GM21528 (cell line): ENCODE data around the gene PFKFB4.
"Not testable (repeated sequence)": the region's sequence is repeated elsewhere in the genome, so short reads cannot be mapped to it uniquely, and the experiment has no call there.

Experiments
- ATAC-seq: cut with Tn5 transposase; IDR thresholded peaks from one replicate; pipeline ENCODE4 v1.9.1; 2021; ENCODE audit warnings: mild to moderate bottlenecking, moderate library complexity; ENCODE audit not compliant: unreplicated experiment, low FRiP score

PFKFB4 gene

GRCh38 chr3:48502728-48503168 is 53.9 kb downstream of the PFKFB4 start:
- ATAC-seq, result no peak

- ATAC-seq, result no peak
Measured at GRCh38 chr3:48502121-48502520, 54.5 kb downstream of the PFKFB4 start.

- no peak for ATAC-seq
Measured at GRCh38 chr3:48501196-48501595, 55.4 kb downstream of the PFKFB4 start.

- ATAC-seq, result no peak
Measured at GRCh38 chr3:48500656-48501055, 55.9 kb downstream of the PFKFB4 start.

- ATAC-seq, result no peak
Measured at GRCh38 chr3:48493203-48493501, 63.5 kb downstream of the PFKFB4 start.

DNA sequence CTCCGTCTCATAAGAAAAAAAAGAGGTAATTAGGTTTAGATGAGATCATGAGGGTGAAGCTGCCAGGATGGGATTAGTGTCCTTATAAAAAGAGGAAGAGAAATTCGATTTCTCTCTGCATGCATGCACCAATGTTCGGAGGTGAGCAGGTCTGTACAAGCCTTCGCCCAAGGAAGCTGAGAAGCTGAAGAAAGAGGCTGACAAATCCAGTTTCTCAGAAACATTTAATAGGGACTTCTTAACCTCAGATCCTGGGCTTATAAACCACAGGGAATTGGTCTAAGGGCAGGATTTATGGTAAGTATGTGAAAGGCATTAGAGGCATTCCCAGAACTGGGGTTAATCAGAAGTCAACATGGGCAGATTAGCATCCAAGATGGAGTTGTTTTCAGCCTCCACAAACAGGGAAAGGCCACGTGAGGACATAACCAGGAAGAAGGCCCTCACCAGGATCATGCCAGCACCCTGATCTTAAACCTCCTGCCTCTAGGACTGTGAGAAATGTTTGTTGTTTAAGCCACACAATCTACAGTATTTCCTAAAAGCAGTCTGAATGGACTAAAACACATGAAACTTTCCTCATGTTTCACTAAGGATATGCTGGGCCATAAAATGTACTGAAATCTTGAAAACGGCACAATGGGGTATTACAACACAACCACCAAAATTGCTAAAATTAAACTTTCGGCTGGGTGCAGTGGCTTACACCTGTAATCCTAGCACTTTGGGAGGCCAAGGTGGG is 64.0 kb downstream of the PFKFB4 start:
- ATAC-seq, result no peak

GRCh38 chr3:48486952-48487351 is 69.7 kb downstream of the PFKFB4 start:
- no peak for ATAC-seq

DNA sequence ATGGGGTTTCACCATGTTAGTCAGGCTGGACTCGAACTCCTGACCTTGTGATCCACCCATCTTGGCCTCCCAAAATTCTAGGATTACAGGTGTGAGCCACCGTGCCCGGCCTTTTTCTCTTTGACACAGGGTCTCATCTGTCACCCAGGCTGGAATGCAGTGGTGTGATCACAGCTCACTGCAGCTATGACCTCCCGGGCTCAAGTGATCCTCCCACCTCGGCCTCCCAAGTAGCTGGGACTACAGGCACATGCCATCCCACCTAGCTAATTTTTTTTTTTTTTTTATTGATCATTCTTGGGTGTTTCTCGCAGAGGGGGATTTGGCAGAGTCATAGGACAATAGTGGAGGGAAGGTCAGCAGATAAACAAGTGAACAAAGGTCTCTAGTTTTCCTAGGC is 73.8 kb downstream of the PFKFB4 start:
- ATAC-seq, result not testable (repeated sequence)

- ATAC-seq, result not testable (repeated sequence)
Measured at GRCh38 chr3:48480891-48481290, 75.7 kb downstream of the PFKFB4 start.

- ATAC-seq, result no peak
Measured at GRCh38 chr3:48478626-48479555, 77.7 kb downstream of the PFKFB4 start.

GRCh38 chr3:48477959-48478520 is 78.6 kb downstream of the PFKFB4 start:
- ATAC-seq, result no peak

GRCh38 chr3:48476426-48477053 is 80.1 kb downstream of the PFKFB4 start:
- ATAC-seq, result no peak

GRCh38 chr3:48475188-48475587 is 81.4 kb downstream of the PFKFB4 start:
- ATAC-seq, result no peak

GRCh38 chr3:48474619-48475018 is 82.0 kb downstream of the PFKFB4 start:
- no peak for ATAC-seq

GRCh38 chr3:48474031-48474430 is 82.6 kb downstream of the PFKFB4 start:
- ATAC-seq, result not testable (repeated sequence)

DNA sequence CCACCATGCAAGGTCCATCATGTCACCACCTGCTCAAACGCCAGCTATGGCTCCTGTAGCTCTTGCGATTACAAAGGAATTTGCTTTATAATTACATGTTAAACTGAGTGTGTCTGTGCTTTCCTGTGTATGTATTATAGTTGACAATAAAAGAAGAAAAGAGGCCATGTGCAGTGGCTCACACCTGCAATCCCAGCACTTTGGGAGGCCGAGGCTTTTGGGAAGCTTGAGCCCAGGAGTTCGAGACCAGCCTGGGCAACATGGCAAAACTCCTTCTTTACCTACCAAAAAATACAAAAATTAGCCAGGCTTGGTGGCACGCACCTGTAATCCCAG is 83.0 kb downstream of the PFKFB4 start:
- no peak for ATAC-seq

- peak; percentile 72 for ATAC-seq
Measured at GRCh38 chr3:48472923-48473616, 83.5 kb downstream of the PFKFB4 start.

GRCh38 chr3:48472673-48472922 is 84.0 kb downstream of the PFKFB4 start:
- ATAC-seq, result no peak

DNA sequence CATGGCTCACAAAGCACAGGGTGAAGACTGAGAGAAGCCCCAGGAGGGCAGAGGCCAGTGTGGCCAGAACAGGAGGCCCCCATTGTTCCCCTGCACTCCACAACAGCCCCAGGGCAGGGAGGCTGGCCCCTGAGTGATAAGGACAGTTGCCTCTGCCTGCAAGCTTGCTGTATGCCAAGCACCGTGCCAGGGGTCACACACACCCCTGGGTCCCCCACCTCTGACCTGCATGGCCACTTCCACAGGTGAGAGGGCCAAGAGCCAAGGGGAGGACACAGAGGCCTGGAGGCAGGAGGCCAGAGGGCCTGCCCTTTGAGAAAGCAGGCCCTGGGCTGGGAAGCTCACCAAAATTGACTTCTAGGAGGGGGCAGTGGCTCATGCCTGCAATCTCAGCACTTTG is 86.3 kb downstream of the PFKFB4 start:
- no peak for ATAC-seq

- no peak for ATAC-seq
Measured at GRCh38 chr3:48469046-48469915, 87.3 kb downstream of the PFKFB4 start.
